Neural cell (in vitro differentiated cells): Measurements from ENCODE around the gene GPR17. TPM values are rescaled to one million over a fixed set of nuclear protein-coding genes. Genes with fewer than 3 reads are reported as not detected.

Experiments
- H2AFZ ChIP-seq: fragments of 200-600, 300-800 bp; sonication (generic), shearing (Covaris generic); 2 replicates; pipeline ENCODE4 v1.6.0; 2014; ENCODE audit warnings: low read depth, mild to moderate bottlenecking, antibody characterized with exemption, low read length, moderate library complexity
- H3F3A ChIP-seq: fragments of 200-600 bp; shearing (Covaris generic); 2 replicates; pipeline ENCODE4 v1.6.1; 2016; ENCODE audit warnings: mild to moderate bottlenecking, moderate library complexity, mixed read lengths, antibody characterized with exemption, low read length; ENCODE audit not compliant: insufficient read depth, poor library complexity, severe bottlenecking
- H3K27ac ChIP-seq: fragments of 200-600, 300-800 bp; sonication (generic), shearing (Covaris generic); 2 replicates; pipeline ENCODE4 v1.5.1; 2014; ENCODE audit warnings: mild to moderate bottlenecking, low read length, moderate library complexity
- H3K27me3 ChIP-seq: fragments of 300-800, 200-600 bp; sonication (generic), shearing (Covaris generic); 2 replicates; pipeline ENCODE4 v1.6.0; 2014; ENCODE audit warnings: mild to moderate bottlenecking, low read depth, low read length, moderate library complexity; ENCODE audit not compliant: insufficient read depth
- H3K36me3 ChIP-seq: fragments of 300-800, 200-600 bp; sonication (generic), shearing (Covaris generic); 2 replicates; pipeline ENCODE4 v1.5.1; 2014; ENCODE audit warnings: mild to moderate bottlenecking, antibody characterized with exemption, low read length, moderate library complexity; ENCODE audit not compliant: insufficient read depth
- H3K4me2 ChIP-seq: fragments of 300-800, 200-600 bp; sonication (generic), shearing (Covaris generic); 2 replicates; pipeline ENCODE4 v1.6.0; 2014; ENCODE audit warnings: mild to moderate bottlenecking, low read length
- H3K4me3 ChIP-seq: fragments of 300-800, 200-600 bp; sonication (generic), shearing (Covaris generic); 2 replicates; pipeline ENCODE4 v1.5.1; 2014; ENCODE audit warnings: mild to moderate bottlenecking, low read length, moderate library complexity
- H3K79me2 ChIP-seq: fragments of 200-600 bp; shearing (Covaris generic); replicated peaks from 2 replicates; pipeline ENCODE4 v1.6.0; 2014; ENCODE audit warnings: mild to moderate bottlenecking, low read length, moderate library complexity; ENCODE audit not compliant: insufficient read depth
- H3K9ac ChIP-seq: fragments of 300-800, 200-600 bp; sonication (generic), shearing (Covaris generic); 2 replicates; pipeline ENCODE4 v1.6.1; 2016; ENCODE audit warnings: mild to moderate bottlenecking, low read length, mixed read lengths
- H3K9me2 ChIP-seq: fragments of 200-600 bp; shearing (Covaris generic); 2 replicates; pipeline ENCODE4 v1.6.1; 2016; ENCODE audit warnings: mild to moderate bottlenecking, low read length, mixed read lengths; ENCODE audit not compliant: insufficient read depth
- H3K9me3 ChIP-seq: fragments of 200-600, 300-800 bp; sonication (generic), shearing (Covaris generic); 2 replicates; pipeline ENCODE4 v1.6.1; 2016; ENCODE audit warnings: mild to moderate bottlenecking, mixed run types, low read length, moderate library complexity, mixed read lengths
- H4K20me1 ChIP-seq: fragments of 200-600 bp; shearing (Covaris generic); 2 replicates; pipeline ENCODE4 v1.6.1; 2016; ENCODE audit warnings: mild to moderate bottlenecking, mixed run types; ENCODE audit not compliant: insufficient read depth
- EP300 ChIP-seq: fragments of 450-650 bp; conservative IDR thresholded peaks from 2 replicates; pipeline ENCODE4 v1.6.1; 2014; ENCODE audit warnings: antibody characterized with exemption, mild to moderate bottlenecking, moderate library complexity; ENCODE audit not compliant: poor library complexity, severe bottlenecking
- EZH2 ChIP-seq: fragments of 200-600, 300-800 bp; shearing (Covaris generic), sonication (generic); IDR thresholded peaks from 2 replicates; pipeline ENCODE4 v1.6.1; 2014; ENCODE audit warnings: antibody characterized with exemption, low read length, borderline replicate concordance, mild to moderate bottlenecking; ENCODE audit not compliant: insufficient read depth, poor library complexity, severe bottlenecking
- MXI1 ChIP-seq: fragments of 450-650 bp; conservative IDR thresholded peaks from 2 replicates; pipeline ENCODE4 v1.6.1; 2014; ENCODE audit warnings: antibody characterized with exemption, mild to moderate bottlenecking; ENCODE audit not compliant: poor library complexity, severe bottlenecking
- POLR2AphosphoS5 ChIP-seq: IDR thresholded peaks from 2 replicates; pipeline ENCODE4 v1.6.1; 2012
- RAD21 ChIP-seq: fragments of 450-650 bp; conservative IDR thresholded peaks from 2 replicates; pipeline ENCODE4 v1.6.1; 2014; ENCODE audit warnings: antibody characterized with exemption, mild to moderate bottlenecking, moderate library complexity
- SMC3 ChIP-seq: fragments of 450-650 bp; conservative IDR thresholded peaks from 2 replicates; pipeline ENCODE4 v1.6.1; 2014; ENCODE audit warnings: antibody characterized with exemption, mild to moderate bottlenecking, moderate library complexity; ENCODE audit not compliant: poor library complexity
- TAF1 ChIP-seq: IDR thresholded peaks from 2 replicates; pipeline ENCODE4 v1.6.1; 2012; ENCODE audit warnings: low read depth
- polyA plus RNA-seq: library from polyadenylated mRNA; depleted of rRNA; stranded (reverse); fragments of >200 nt; gene quantifications from 2 replicates; pipeline ENCODE4 v1.2.3, GENCODE V29; 2014
- TF ChIP-seq, protein P1 (sequence below): IDR thresholded peaks from 2 replicates; pipeline ENCODE4 v1.6.1; 2012; ENCODE audit warnings: borderline replicate concordance
- TF ChIP-seq, protein P2 (sequence below): fragments of 450-650 bp; IDR thresholded peaks from 2 replicates; pipeline ENCODE4 v1.5.1; 2014; ENCODE audit warnings: antibody characterized with exemption, mild to moderate bottlenecking, moderate library complexity; ENCODE audit not compliant: poor library complexity, severe bottlenecking

The GPR17 gene
- polyA plus RNA-seq, 1 donor from 2014 or later, result not detected

DNA sequence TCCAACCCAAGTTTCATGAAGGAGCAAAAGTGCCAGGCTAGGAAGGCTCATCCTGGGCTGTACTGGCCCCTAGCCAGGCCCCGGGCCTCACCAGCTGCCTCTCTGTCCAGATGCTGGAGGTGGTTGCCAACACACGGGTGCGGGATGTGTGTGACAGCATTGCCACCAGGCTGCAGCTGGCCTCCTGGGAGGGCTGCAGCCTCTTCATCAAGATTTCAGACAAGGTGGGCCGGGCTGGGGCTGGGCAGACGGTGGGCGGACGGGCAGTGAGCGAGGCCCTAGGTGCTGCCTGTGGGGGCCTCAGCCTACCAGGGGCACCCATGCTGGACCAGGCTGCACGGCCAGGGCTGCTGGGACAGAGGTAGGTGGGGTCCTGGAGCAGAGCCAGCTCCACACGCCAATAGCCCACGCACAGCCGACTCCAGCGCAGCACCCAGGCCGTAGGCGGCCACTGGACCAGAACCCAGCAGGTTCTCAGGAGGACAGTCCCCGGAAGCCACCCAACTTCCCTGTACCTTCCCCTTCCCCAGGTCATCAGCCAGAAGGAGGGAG, 11.8 kb upstream of the GPR17 start:
- no peaks in the 10 kb centered on the region for H3K27me3 ChIP-seq
- no peak overlapping the region for H2AFZ ChIP-seq
- no peaks in the 10 kb centered on the region for H3K9me3 ChIP-seq
- no peaks in the 10 kb centered on the region for H3F3A ChIP-seq
- no peak overlapping the region for H3K4me2 ChIP-seq
- no peaks in the 10 kb centered on the region for H3K9me2 ChIP-seq
- TF ChIP-seq, protein P1, sequence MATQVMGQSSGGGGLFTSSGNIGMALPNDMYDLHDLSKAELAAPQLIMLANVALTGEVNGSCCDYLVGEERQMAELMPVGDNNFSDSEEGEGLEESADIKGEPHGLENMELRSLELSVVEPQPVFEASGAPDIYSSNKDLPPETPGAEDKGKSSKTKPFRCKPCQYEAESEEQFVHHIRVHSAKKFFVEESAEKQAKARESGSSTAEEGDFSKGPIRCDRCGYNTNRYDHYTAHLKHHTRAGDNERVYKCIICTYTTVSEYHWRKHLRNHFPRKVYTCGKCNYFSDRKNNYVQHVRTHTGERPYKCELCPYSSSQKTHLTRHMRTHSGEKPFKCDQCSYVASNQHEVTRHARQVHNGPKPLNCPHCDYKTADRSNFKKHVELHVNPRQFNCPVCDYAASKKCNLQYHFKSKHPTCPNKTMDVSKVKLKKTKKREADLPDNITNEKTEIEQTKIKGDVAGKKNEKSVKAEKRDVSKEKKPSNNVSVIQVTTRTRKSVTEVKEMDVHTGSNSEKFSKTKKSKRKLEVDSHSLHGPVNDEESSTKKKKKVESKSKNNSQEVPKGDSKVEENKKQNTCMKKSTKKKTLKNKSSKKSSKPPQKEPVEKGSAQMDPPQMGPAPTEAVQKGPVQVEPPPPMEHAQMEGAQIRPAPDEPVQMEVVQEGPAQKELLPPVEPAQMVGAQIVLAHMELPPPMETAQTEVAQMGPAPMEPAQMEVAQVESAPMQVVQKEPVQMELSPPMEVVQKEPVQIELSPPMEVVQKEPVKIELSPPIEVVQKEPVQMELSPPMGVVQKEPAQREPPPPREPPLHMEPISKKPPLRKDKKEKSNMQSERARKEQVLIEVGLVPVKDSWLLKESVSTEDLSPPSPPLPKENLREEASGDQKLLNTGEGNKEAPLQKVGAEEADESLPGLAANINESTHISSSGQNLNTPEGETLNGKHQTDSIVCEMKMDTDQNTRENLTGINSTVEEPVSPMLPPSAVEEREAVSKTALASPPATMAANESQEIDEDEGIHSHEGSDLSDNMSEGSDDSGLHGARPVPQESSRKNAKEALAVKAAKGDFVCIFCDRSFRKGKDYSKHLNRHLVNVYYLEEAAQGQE, result no peak
- TF ChIP-seq MXI1, result no peak
- no peak for TF ChIP-seq EZH2
- TF ChIP-seq SMC3, result no peak
- no peak for TF ChIP-seq EP300
- TF ChIP-seq, protein P2, sequence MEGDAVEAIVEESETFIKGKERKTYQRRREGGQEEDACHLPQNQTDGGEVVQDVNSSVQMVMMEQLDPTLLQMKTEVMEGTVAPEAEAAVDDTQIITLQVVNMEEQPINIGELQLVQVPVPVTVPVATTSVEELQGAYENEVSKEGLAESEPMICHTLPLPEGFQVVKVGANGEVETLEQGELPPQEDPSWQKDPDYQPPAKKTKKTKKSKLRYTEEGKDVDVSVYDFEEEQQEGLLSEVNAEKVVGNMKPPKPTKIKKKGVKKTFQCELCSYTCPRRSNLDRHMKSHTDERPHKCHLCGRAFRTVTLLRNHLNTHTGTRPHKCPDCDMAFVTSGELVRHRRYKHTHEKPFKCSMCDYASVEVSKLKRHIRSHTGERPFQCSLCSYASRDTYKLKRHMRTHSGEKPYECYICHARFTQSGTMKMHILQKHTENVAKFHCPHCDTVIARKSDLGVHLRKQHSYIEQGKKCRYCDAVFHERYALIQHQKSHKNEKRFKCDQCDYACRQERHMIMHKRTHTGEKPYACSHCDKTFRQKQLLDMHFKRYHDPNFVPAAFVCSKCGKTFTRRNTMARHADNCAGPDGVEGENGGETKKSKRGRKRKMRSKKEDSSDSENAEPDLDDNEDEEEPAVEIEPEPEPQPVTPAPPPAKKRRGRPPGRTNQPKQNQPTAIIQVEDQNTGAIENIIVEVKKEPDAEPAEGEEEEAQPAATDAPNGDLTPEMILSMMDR, result no peak
- no peak for TF ChIP-seq POLR2AphosphoS5
- TF ChIP-seq RAD21, result no peak
- TF ChIP-seq TAF1, result no peak
- no peaks in the 10 kb centered on the region for H3K79me2 ChIP-seq
- H3K9ac ChIP-seq, result no peak overlapping the region
- H3K27ac ChIP-seq, result no peak overlapping the region
- H3K4me3 ChIP-seq, result no peak overlapping the region
- no peaks in the 10 kb centered on the region for H4K20me1 ChIP-seq
- no peaks in the 10 kb centered on the region for H3K36me3 ChIP-seq

DNA sequence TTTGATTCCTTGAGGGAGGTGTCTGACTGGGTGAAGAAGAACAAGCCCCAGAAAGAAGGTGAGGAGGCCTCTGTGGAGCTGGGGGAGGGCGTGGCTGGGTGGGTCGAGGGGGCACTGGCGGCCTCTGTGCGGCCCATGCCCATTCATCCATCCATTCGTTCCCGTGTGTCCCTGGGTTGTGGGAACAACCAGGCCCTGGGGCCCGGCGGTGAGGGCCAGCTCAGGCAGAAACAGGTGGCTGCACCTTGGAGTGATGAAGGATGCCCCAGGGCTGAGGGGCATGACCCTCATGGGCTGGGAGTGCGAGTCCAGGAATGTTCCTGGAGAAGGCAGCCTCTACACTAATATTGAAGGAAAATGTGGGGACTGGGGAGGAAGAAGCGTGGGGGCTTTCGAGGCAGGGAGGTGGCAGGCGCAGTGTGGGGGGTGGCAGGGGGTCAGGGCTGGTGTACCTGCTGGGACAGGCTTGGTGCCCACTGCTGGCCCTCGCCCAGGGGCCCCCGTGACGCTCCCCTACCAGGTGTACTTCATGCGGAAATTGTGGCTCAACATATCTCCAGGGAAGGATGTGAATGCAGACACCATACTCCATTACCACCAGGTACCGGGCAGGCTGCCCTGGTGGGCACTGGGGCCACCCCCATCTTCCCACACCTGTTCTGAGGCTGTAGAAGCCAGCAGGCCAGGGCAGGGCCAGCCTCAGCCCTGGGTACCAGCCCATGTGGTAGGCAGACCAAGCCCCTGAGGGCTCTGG, 11.2 kb upstream of the GPR17 start:
- no peak overlapping the region for H2AFZ ChIP-seq
- no peaks in the 10 kb centered on the region for H3F3A ChIP-seq
- H3K79me2 ChIP-seq, result no peaks in the 10 kb centered on the region
- TF ChIP-seq, protein P1, result no peak
- TF ChIP-seq SMC3, result no peak
- TF ChIP-seq EP300, result no peak
- no peak for TF ChIP-seq EZH2
- TF ChIP-seq POLR2AphosphoS5, result no peak
- TF ChIP-seq RAD21, result no peak
- TF ChIP-seq TAF1, result no peak
- TF ChIP-seq, protein P2, result no peak
- no peak for TF ChIP-seq MXI1
- H3K9ac ChIP-seq, result no peak overlapping the region
- H3K36me3 ChIP-seq, result no peaks in the 10 kb centered on the region
- no peak overlapping the region for H3K4me3 ChIP-seq
- H3K9me2 ChIP-seq, result no peaks in the 10 kb centered on the region
- H3K27ac ChIP-seq, result no peak overlapping the region
- H4K20me1 ChIP-seq, result no peaks in the 10 kb centered on the region
- no peak overlapping the region for H3K4me2 ChIP-seq
- H3K27me3 ChIP-seq, result no peaks in the 10 kb centered on the region
- H3K9me3 ChIP-seq, result no peaks in the 10 kb centered on the region
